Measurements from ENCODE around the gene IDE.

The IDE gene

GRCh38 chr10:92410501-92410900, 163.4 kb downstream of the IDE start:
- ATAC-seq = no peak
- TF ChIP-seq ZFP30 (CRISPR knock-in tag; IDR thresholded peaks at IDR 0.05) (no peak), BACH2 (CRISPR knock-in tag; IDR thresholded peaks at IDR 0.05; ENCODE audit: borderline replicate concordance) (no peak), TSHZ2 (CRISPR knock-in tag; IDR thresholded peaks at IDR 0.05) (no peak), ZNF565 (CRISPR knock-in tag; conservative IDR thresholded peaks at IDR 0.05; ENCODE audit: low read depth) (no peak), SNAI2 (CRISPR knock-in tag; IDR thresholded peaks at IDR 0.05) (no peak), POU6F1 (CRISPR knock-in tag; IDR thresholded peaks at IDR 0.05; ENCODE audit: borderline replicate concordance, low read depth) (no peak), TOX (CRISPR knock-in tag; IDR thresholded peaks at IDR 0.05; ENCODE audit: borderline replicate concordance) (no peak)
- TF ChIP-seq, protein P1, sequence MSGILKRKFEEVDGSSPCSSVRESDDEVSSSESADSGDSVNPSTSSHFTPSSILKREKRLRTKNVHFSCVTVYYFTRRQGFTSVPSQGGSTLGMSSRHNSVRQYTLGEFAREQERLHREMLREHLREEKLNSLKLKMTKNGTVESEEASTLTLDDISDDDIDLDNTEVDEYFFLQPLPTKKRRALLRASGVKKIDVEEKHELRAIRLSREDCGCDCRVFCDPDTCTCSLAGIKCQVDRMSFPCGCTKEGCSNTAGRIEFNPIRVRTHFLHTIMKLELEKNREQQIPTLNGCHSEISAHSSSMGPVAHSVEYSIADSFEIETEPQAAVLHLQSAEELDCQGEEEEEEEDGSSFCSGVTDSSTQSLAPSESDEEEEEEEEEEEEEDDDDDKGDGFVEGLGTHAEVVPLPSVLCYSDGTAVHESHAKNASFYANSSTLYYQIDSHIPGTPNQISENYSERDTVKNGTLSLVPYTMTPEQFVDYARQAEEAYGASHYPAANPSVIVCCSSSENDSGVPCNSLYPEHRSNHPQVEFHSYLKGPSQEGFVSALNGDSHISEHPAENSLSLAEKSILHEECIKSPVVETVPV (CRISPR knock-in tag; IDR thresholded peaks at IDR 0.05) = no peak

GRCh38 chr10:92408017-92408361, 165.9 kb downstream of the IDE start:
- no peak for TF ChIP-seq ZFP3 (CRISPR knock-in tag; IDR thresholded peaks at IDR 0.05)
- no peak for TF ChIP-seq ZNF8 (CRISPR knock-in tag; IDR thresholded peaks at IDR 0.05)
- no peak for TF ChIP-seq ESRRG (CRISPR knock-in tag; IDR thresholded peaks at IDR 0.05)
- TF ChIP-seq SNAI2 (CRISPR knock-in tag; IDR thresholded peaks at IDR 0.05) = no peak
- no peak for TF ChIP-seq TSHZ2 (CRISPR knock-in tag; IDR thresholded peaks at IDR 0.05)
- TF ChIP-seq TCF4 (CRISPR knock-in tag; IDR thresholded peaks at IDR 0.05; ENCODE audit: borderline replicate concordance) = no peak
- no peak for TF ChIP-seq BACH2 (CRISPR knock-in tag; IDR thresholded peaks at IDR 0.05; ENCODE audit: borderline replicate concordance)
- no peak for TF ChIP-seq ZC3H10 (CRISPR knock-in tag; IDR thresholded peaks at IDR 0.05)
- TF ChIP-seq GLIS3 (CRISPR knock-in tag; IDR thresholded peaks at IDR 0.05) = no peak
- TF ChIP-seq ZNF565 (CRISPR knock-in tag; conservative IDR thresholded peaks at IDR 0.05; ENCODE audit: low read depth) = no peak
- TF ChIP-seq ISL1 (CRISPR knock-in tag; IDR thresholded peaks at IDR 0.05) = no peak
- no peak for TF ChIP-seq RARB (CRISPR knock-in tag; IDR thresholded peaks at IDR 0.05)
- TF ChIP-seq, protein P1 (CRISPR knock-in tag; IDR thresholded peaks at IDR 0.05) = no peak
- no peak for TF ChIP-seq CREB5 (CRISPR knock-in tag; IDR thresholded peaks at IDR 0.05; ENCODE audit: low read depth)
- no peak for TF ChIP-seq PATZ1 (CRISPR knock-in tag; IDR thresholded peaks at IDR 0.05; ENCODE audit: borderline replicate concordance)
- ATAC-seq = no peak

Data from SK-N-SH treated with all-trans-retinoic acid at 6 μM for 48 hours (cell line).